Hematopoietic multipotent progenitor cell treated with erythropoietin and hydrocortisone succinate and interleukin-3 and kit ligand, for 4 days (in vitro differentiated cells): ENCODE results near the gene NCOA5.

Experiments used
- DNase-seq: peaks from one replicate; pipeline ENCODE4 v3.0.0-alpha.2; 2015

The NCOA5 gene

GRCh38 chr20:46058599-46059281, 31.0 kb downstream of the NCOA5 start:
- DNase-seq, result peak; percentile 41

- peak; percentile 75 for DNase-seq
Observed at GRCh38 chr20:46057856-46058598, 31.7 kb downstream of the NCOA5 start.

- peak; percentile 68 for DNase-seq
Observed at GRCh38 chr20:46056970-46057855, 32.5 kb downstream of the NCOA5 start.

- DNase-seq, result no peak
Observed at GRCh38 chr20:46056027-46056833, 33.5 kb downstream of the NCOA5 start.

- DNase-seq, result no peak
Observed at GRCh38 chr20:46055269-46055668, 34.5 kb downstream of the NCOA5 start.

- no peak for DNase-seq
Observed at GRCh38 chr20:46054606-46055005, 35.2 kb downstream of the NCOA5 start.

- DNase-seq, result no peak
Observed at GRCh38 chr20:46053416-46053815, 36.3 kb downstream of the NCOA5 start.

GRCh38 chr20:46051556-46052308, 38.0 kb downstream of the NCOA5 start:
- DNase-seq, result no peak

- DNase-seq, result no peak
Observed at GRCh38 chr20:46050885-46051284, 38.9 kb downstream of the NCOA5 start.

- DNase-seq, result no peak
Observed at GRCh38 chr20:46050444-46050843, 39.3 kb downstream of the NCOA5 start.

- no peak for DNase-seq
Observed at GRCh38 chr20:46049815-46050214, 39.9 kb downstream of the NCOA5 start.

- DNase-seq, result no peak
Observed at GRCh38 chr20:46049190-46049589, 40.6 kb downstream of the NCOA5 start.

- no peak for DNase-seq
Observed at GRCh38 chr20:46047821-46048220, 41.9 kb downstream of the NCOA5 start.

GRCh38 chr20:46046588-46047310, 43.0 kb downstream of the NCOA5 start:
- DNase-seq, result no peak

GRCh38 chr20:46044896-46045295, 44.9 kb downstream of the NCOA5 start:
- DNase-seq, result no peak

GRCh38 chr20:46043556-46043955, 46.2 kb downstream of the NCOA5 start:
- no peak for DNase-seq

GRCh38 chr20:46040902-46041535, 48.7 kb downstream of the NCOA5 start:
- DNase-seq, result peak; percentile 79

GRCh38 chr20:46037036-46037435, 52.7 kb downstream of the NCOA5 start:
- no peak for DNase-seq

GRCh38 chr20:46036370-46036769, 53.4 kb downstream of the NCOA5 start:
- no peak for DNase-seq

GRCh38 chr20:46035713-46036112, 54.0 kb downstream of the NCOA5 start:
- DNase-seq, result no peak

GRCh38 chr20:46035253-46035652, 54.5 kb downstream of the NCOA5 start:
- no peak for DNase-seq
